PC-9 (cell line): ENCODE measurements around the gene TNFAIP1. TPM values are rescaled to one million over a fixed set of nuclear protein-coding genes. Genes with fewer than 3 reads are reported as not detected.

Experiments
- BruUV-seq: library from RNA; stranded (reverse); fragments of 400-500 nt; replicated peaks from 2 replicates; lab custom pipeline; 2021; lab: Mats Ljungman, UMichigan
- CTCF ChIA-PET: fragments of 300-600 bp; sonication (Branson Sonifier 250); formaldehyde crosslinking; loops from one replicate; lab custom pipeline; 2022; ENCODE audit warnings: antibody characterized with exemption; lab: Charles Lee
- POLR2A ChIA-PET: fragments of 300-600 bp; sonication (Branson Sonifier 250); formaldehyde crosslinking; loops from one replicate; lab custom pipeline; 2022; ENCODE audit warnings: antibody characterized with exemption; ENCODE audit not compliant: unreplicated experiment; lab: Charles Lee
- DNase-seq, 2 experiments: peaks; one replicate each; pipeline versions ENCODE4 v3.0.0 to v3.0.0-alpha.2; 2015 to 2022; ENCODE audit warnings: mixed read lengths in 1 of 2
- H2AFZ ChIP-seq: fragments of 200-600 bp; sonication (generic); 2 replicates; pipeline ENCODE4 v1.8.1; 2017; ENCODE audit warnings: antibody characterized with exemption
- H3F3A ChIP-seq: fragments of 200-600 bp; sonication (generic); 2 replicates; pipeline ENCODE4 v1.8.1; 2017; ENCODE audit warnings: antibody characterized with exemption, mild to moderate bottlenecking, low read depth; ENCODE audit not compliant: insufficient read depth
- H3K27ac ChIP-seq: fragments of 200-600 bp; sonication (generic); 2 replicates; pipeline ENCODE4 v1.6.1; 2016; ENCODE audit warnings: mixed run types
- H3K27me3 ChIP-seq: fragments of 200-600 bp; sonication (generic); 2 replicates; pipeline ENCODE4 v1.6.1; 2016; ENCODE audit warnings: low read depth, mixed run types; ENCODE audit not compliant: insufficient read depth
- H3K36me3 ChIP-seq: fragments of 200-600 bp; sonication (generic); 2 replicates; pipeline ENCODE4 v1.6.1; 2016; ENCODE audit warnings: low read depth, mixed run types
- H3K4me1 ChIP-seq: fragments of 200-600 bp; sonication (generic); replicated peaks from 2 replicates; pipeline ENCODE4 v1.6.1; 2016; ENCODE audit warnings: mixed run types; ENCODE audit not compliant: insufficient read depth
- H3K4me2 ChIP-seq: fragments of 200-600 bp; sonication (generic); 2 replicates; pipeline ENCODE4 v1.6.1; 2017; ENCODE audit warnings: mixed run types
- H3K4me3 ChIP-seq: fragments of 200-600 bp; sonication (generic); 2 replicates; pipeline ENCODE4 v1.6.1; 2016; ENCODE audit warnings: mixed run types
- H3K79me2 ChIP-seq: fragments of 200-600 bp; sonication (generic); 2 replicates; pipeline ENCODE4 v1.6.1; 2017; ENCODE audit warnings: low read depth, mixed run types
- H3K9me2 ChIP-seq: fragments of 200-600 bp; sonication (generic); 2 replicates; pipeline ENCODE4 v1.8.1; 2017; ENCODE audit warnings: mild to moderate bottlenecking; ENCODE audit not compliant: insufficient read depth
- H3K9me3 ChIP-seq: fragments of 200-600 bp; sonication (generic); 2 replicates; pipeline ENCODE4 v1.8.1; 2016; ENCODE audit warnings: low read depth; ENCODE audit not compliant: insufficient read depth
- H4K20me1 ChIP-seq: fragments of 200-600 bp; sonication (generic); 2 replicates; pipeline ENCODE4 v1.8.1; 2017; ENCODE audit not compliant: insufficient read depth
- EZH2 ChIP-seq: fragments of 200-600 bp; sonication (generic); IDR thresholded peaks from 2 replicates; pipeline ENCODE4 v1.8.0; 2017; ENCODE audit warnings: antibody characterized with exemption, low read depth
- intact Hi-C: fragments of 100-400 bp; cut with micrococcal nuclease; formaldehyde crosslinking; loops from one replicate; pipeline ENCODE4 v1.10.0; 2022; ENCODE audit not compliant: unreplicated experiment
- total RNA-seq: library from RNA; stranded (reverse); gene quantifications from 2 replicates; pipeline ENCODE4 v1.2.3, GENCODE V29; 2021
- TF ChIP-seq, protein P1 (sequence below): fragments of 200-600 bp; sonication (generic); conservative IDR thresholded peaks from 2 replicates; pipeline ENCODE4 v1.6.1; 2017; ENCODE audit warnings: mixed run types, antibody characterized with exemption, mild to moderate bottlenecking, moderate library complexity

TNFAIP1 gene
- total RNA-seq, 1 experiment from 2014 or later = 46.8 TPM

DNA sequence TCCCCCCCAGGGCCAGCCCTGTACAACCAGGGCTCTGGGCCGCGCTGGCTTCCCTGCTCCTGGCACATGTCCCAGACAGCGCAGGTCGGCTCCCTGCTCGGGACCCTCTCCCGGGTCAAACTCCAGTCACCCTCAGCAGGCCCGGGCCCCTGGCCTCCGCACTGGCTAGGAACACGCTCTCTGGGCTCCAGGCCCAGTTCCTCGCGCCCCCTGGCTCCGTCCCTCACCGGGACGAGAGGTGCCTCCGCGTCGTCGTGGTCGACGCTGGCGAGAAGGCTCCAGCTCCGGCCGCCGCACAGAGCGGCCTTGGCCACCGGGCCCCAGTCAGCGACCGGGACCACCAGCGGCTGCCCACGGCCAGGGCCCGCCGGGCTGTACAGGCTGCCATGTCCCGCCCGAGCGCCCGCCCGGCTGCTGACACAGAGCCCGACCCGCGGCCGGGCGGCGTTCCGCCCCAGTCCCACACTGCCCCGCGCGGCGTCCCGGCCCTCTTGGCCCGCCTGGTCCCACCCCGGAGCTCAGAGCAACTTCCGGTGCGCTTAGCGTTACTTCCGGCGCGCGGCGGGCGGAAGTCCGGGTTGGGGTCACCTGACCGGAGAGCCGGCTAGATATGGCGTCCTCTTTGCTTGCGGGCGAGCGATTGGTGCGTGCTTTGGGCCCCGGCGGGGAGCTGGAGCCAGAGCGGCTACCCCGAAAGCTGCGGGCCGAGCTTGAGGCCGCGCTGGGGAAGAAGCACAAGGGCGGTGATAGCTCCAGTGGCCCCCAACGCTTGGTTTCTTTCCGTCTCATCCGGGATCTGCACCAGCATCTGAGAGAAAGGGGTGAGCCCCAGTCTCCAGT lies 21.7 kb downstream of the TNFAIP1 start, which contains the start of gene POLDIP2:
Gene POLDIP2, minus strand, starts transcription at position 467 of the 840 bp plus-strand sequence. Its CDS starts 79 bp downstream, at position 388.
- H3K36me3 ChIP-seq = peaks cover 22% of the 10 kb centered on the region
- H3K4me1 ChIP-seq = peaks cover 19% of the 10 kb centered on the region
- no TSS peak for BruUV-seq
- peak within 1 kb of the TSS; percentile 93 for H2AFZ ChIP-seq
- H3F3A ChIP-seq = no peaks in the 10 kb centered on the region
- no peaks in the 10 kb centered on the region; the same call in 1 of the 2 replicates for H4K20me1 ChIP-seq
- H3K9me3 ChIP-seq = no peaks in the 10 kb centered on the region
- intact Hi-C loops = loop anchor here (1.0 kb wide), 1 partner anchor 21 kb away; no protein-coding TSS in a partner anchor
- ChIA-PET POLR2A (interaction anchor here (0.6 to 1.4 kb wide), 8 partner anchors 10 to 271 kb away, joined by 3 to 24 read pairs (median 6); partner anchors contain the start of genes IFT20, TNFAIP1 and VTN), CTCF (interaction anchor here (0.6 kb wide), 1 partner anchor 59 kb away, joined by 3 read pairs; no protein-coding TSS in a partner anchor)
- H3K79me2 ChIP-seq = peaks cover 34% of the 10 kb centered on the region
- H3K27ac ChIP-seq = peak within 1 kb of the TSS; percentile 23; the same call in 1 of the 2 replicates
- H3K9me2 ChIP-seq = no peaks in the 10 kb centered on the region
- TF ChIP-seq, protein P1, sequence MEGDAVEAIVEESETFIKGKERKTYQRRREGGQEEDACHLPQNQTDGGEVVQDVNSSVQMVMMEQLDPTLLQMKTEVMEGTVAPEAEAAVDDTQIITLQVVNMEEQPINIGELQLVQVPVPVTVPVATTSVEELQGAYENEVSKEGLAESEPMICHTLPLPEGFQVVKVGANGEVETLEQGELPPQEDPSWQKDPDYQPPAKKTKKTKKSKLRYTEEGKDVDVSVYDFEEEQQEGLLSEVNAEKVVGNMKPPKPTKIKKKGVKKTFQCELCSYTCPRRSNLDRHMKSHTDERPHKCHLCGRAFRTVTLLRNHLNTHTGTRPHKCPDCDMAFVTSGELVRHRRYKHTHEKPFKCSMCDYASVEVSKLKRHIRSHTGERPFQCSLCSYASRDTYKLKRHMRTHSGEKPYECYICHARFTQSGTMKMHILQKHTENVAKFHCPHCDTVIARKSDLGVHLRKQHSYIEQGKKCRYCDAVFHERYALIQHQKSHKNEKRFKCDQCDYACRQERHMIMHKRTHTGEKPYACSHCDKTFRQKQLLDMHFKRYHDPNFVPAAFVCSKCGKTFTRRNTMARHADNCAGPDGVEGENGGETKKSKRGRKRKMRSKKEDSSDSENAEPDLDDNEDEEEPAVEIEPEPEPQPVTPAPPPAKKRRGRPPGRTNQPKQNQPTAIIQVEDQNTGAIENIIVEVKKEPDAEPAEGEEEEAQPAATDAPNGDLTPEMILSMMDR = no peak
- TF ChIP-seq EZH2 = no peak
- H3K4me3 ChIP-seq = peak within 1 kb of the TSS; percentile 84
- peak; percentile 87 to 94 for DNase-seq
- H3K4me2 ChIP-seq = peak within 1 kb of the TSS; percentile 91
- H3K27me3 ChIP-seq = no peaks in the 10 kb centered on the region

DNA sequence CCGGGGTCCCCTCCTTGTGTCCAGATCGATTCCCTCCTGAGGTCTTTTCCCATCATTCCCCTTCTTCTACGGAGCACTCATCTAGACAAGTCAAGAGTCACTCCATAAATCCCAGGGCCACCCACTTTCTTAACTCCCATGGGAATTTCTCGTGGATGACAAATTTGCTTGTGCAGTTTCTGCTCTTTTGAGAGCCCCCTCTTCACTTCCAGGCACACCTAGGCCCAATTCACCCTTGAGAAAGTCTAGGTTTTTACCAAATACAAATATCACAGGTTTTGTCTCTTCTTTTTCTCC lies 22.3 kb downstream of the TNFAIP1 start:
- Histone ChIP-seq H2AFZ (peak overlapping the region; percentile 85), H3K27ac (peak overlapping the region; percentile 23; the same call in 1 of the 2 replicates), H3K4me3 (peak overlapping the region; percentile 84), H3K27me3 (no peaks in the 10 kb centered on the region), H3F3A (no peaks in the 10 kb centered on the region), H3K9me2 (no peaks in the 10 kb centered on the region), H3K4me1 (peaks cover 19% of the 10 kb centered on the region), H3K4me2 (peak overlapping the region; percentile 91), H3K9me3 (no peaks in the 10 kb centered on the region), H3K36me3 (peaks cover 19% of the 10 kb centered on the region), H3K79me2 (peaks cover 34% of the 10 kb centered on the region), H4K20me1 (no peaks in the 10 kb centered on the region; the same call in 1 of the 2 replicates)
- ChIA-PET POLR2A (interaction anchor here (0.6 to 1.4 kb wide), 7 partner anchors 10 to 59 kb away, joined by 3 to 24 read pairs (median 6); partner anchors contain the start of genes IFT20, TNFAIP1 and VTN), CTCF (interaction anchor here (0.6 kb wide), 1 partner anchor 58 kb away, joined by 3 read pairs; no protein-coding TSS in a partner anchor)
- intact Hi-C loops = loop anchor here (1.0 kb wide), 1 partner anchor 22 kb away; no protein-coding TSS in a partner anchor
- no peak for TF ChIP-seq EZH2
- TF ChIP-seq, protein P1 = no peak
- no peak for DNase-seq
- BruUV-seq = TSS peak; percentile 65

DNA sequence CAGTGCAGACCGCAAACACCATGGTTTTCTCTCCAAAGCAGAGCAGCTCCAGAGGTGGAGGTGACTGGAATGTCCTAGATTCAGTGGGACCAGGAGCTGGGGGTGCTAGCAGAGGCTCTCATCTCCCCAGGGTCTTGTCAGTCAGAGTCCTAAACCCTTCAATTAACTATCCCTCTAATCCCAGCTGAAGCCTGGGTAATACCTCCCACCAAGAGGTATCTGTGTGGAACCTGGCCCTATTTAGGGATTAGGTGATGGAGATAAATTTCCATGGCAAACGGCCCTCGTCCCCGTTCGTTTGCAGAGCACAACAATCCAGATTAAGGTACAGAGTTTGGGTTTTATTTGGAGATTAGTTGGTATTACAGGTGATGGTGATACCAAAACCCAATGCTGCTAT lies 27.6 kb downstream of the TNFAIP1 start:
- Histone ChIP-seq H3K27ac (no peak overlapping the region), H2AFZ (no peak overlapping the region), H3K4me2 (no peak overlapping the region), H3K4me1 (peaks cover 8% of the 10 kb centered on the region), H3K9me2 (no peaks in the 10 kb centered on the region), H3K4me3 (no peak overlapping the region), H3K36me3 (peaks cover 19% of the 10 kb centered on the region), H4K20me1 (no peaks in the 10 kb centered on the region; the same call in 1 of the 2 replicates), H3F3A (0 out of 2 replicates have a peak, but pooled peaks cover 3% of the 10 kb centered on the region), H3K79me2 (peaks cover 11% of the 10 kb centered on the region), H3K27me3 (no peaks in the 10 kb centered on the region), H3K9me3 (no peaks in the 10 kb centered on the region)
- TF ChIP-seq EZH2 = no peak
- TF ChIP-seq, protein P1 = no peak
- intact Hi-C loops = no loop called here
- ChIA-PET CTCF (no interaction called here), POLR2A (no interaction called here)
- no peak for DNase-seq
- no TSS peak for BruUV-seq
